Measurements from ENCODE around the gene IRAK4.

Gene IRAK4

GRCh38 chr12:43730283-43730682, 28.5 kb upstream of the IRAK4 start:
- no peak overlapping the region for H3K4me3 ChIP-seq (replicated peaks in 1 of 2; ENCODE audit: low read depth in 2 of 2, low read length in 2 of 2)
- TF ChIP-seq CTCF (IDR thresholded peaks at IDR 0.05; ENCODE audit: low read depth, low read length) = no peak
- DNase-seq (ENCODE audit: low read depth in 2 of 2) = no peak

- no peak for DNase-seq (ENCODE audit: low read depth in 2 of 2)
- no peak for TF ChIP-seq CTCF (IDR thresholded peaks at IDR 0.05; ENCODE audit: low read depth, low read length)
- no peak overlapping the region for H3K4me3 ChIP-seq (replicated peaks in 1 of 2; ENCODE audit: low read depth in 2 of 2, low read length in 2 of 2)
These were observed 25.1 kb upstream of the IRAK4 start for GRCh38 chr12:43733687-43734086.

- no peak for TF ChIP-seq CTCF (IDR thresholded peaks at IDR 0.05; ENCODE audit: low read depth, low read length)
- DNase-seq (ENCODE audit: low read depth in 2 of 2) = no peak
- H3K4me3 ChIP-seq (replicated peaks in 1 of 2; ENCODE audit: low read depth in 2 of 2, low read length in 2 of 2) = no peak overlapping the region
These were observed 21.8 kb upstream of the IRAK4 start for GRCh38 chr12:43736927-43737440.

GRCh38 chr12:43737646-43738045, 21.1 kb upstream of the IRAK4 start:
- no peak for TF ChIP-seq CTCF (IDR thresholded peaks at IDR 0.05; ENCODE audit: low read depth, low read length)
- no peak overlapping the region for H3K4me3 ChIP-seq (replicated peaks in 1 of 2; ENCODE audit: low read depth in 2 of 2, low read length in 2 of 2)
- DNase-seq (ENCODE audit: low read depth in 2 of 2) = peak in 1 of 2 donors; percentile 77

DNA sequence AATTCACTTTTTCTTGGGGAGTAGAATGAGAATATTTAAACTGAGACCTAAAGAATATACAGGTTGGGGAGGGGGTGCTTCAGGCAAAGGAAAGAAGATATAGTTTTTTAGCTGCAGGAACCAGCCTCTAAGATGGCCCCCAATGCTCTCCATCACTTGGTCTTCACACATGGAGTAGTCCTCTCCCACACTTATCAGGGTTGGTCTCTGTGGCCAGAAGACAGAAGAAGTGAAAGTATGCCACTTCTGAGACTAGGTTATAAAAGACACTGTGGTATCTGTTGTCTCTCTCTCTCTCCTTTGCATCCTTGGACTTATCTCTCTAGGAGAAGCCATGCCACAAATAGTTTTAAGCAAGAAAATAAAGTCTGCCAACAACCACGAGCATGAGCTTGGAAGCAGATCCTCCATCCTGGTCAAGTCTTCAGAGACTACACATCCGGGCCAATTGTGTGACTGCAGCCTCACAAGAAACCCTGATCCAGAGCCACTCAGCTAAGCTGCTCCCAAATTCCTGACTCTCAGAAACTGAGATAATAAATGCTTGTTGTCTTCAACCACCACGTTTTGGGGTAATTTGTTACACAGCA, 18.1 kb upstream of the IRAK4 start:
- no peak for TF ChIP-seq CTCF (IDR thresholded peaks at IDR 0.05; ENCODE audit: low read depth, low read length)

DNA sequence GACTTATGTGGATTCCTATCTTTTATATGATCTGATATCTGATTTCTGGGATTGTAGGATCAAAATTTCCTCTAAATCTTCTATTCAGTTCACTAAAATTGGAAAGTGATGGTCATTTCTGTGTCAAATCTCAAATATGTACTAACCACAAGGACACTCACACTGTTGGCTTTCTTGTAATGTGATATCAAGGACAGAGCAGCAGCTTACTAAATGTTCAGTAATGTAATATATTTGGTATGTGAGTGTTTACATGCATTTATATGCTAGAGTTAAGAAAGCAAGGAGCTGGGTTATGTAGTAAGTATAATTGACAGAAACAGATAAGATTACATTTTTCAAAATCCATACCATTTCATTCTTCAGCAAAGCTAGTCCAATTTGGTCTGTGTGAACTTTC, 16.6 kb upstream of the IRAK4 start:
- H3K4me3 ChIP-seq (replicated peaks in 1 of 2; ENCODE audit: low read depth in 2 of 2, low read length in 2 of 2) = no peak overlapping the region
- no peak for TF ChIP-seq CTCF (IDR thresholded peaks at IDR 0.05; ENCODE audit: low read depth, low read length)
- DNase-seq (ENCODE audit: low read depth in 2 of 2) = peak; percentile 81 to 86

More for the DNA sequence above, 18.1 kb upstream of the IRAK4 start:
- no peak overlapping the region for H3K4me3 ChIP-seq (replicated peaks in 1 of 2; ENCODE audit: low read depth in 2 of 2, low read length in 2 of 2)
- peak in 1 of 2 donors; percentile 54 for DNase-seq (ENCODE audit: low read depth in 2 of 2)

- no peak for DNase-seq (ENCODE audit: low read depth in 2 of 2)
- no peak overlapping the region for H3K4me3 ChIP-seq (replicated peaks in 1 of 2; ENCODE audit: low read depth in 2 of 2, low read length in 2 of 2)
- TF ChIP-seq CTCF (IDR thresholded peaks at IDR 0.05; ENCODE audit: low read depth, low read length) = no peak
These were observed 13.9 kb upstream of the IRAK4 start for GRCh38 chr12:43744826-43745225.
